ENCODE data around the gene SPARCL1. TPM values are rescaled to one million over a fixed set of nuclear protein-coding genes. Genes with fewer than 3 reads are reported as not detected.

SPARCL1 gene
- total and polyA plus RNA-seq, 2 experiments from 2014 or later = 1.5 to 2.4 TPM

- peaks cover 4% of the 10 kb centered on the region; the same call in 2 of the 3 replicates for H3K36me3 Mint-ChIP-seq (ENCODE audit: low read depth)
- no peaks in the 10 kb centered on the region for H3K79me2 ChIP-seq (replicated peaks; ENCODE audit: insufficient read depth)
- no peaks in the 10 kb centered on the region for H4K20me1 ChIP-seq (replicated peaks; ENCODE audit: insufficient read depth)
- no peak overlapping the region for H3K27ac Mint-ChIP-seq
- H3K4me1 ChIP-seq (ENCODE audit: insufficient read depth) = no peaks in the 10 kb centered on the region
- no peaks in the 10 kb centered on the region for H3F3A ChIP-seq (replicated peaks; ENCODE audit: low read depth)
- H3K9me3 Mint-ChIP-seq = no peaks in the 10 kb centered on the region; the same call in 2 of the 3 replicates
- no peaks in the 10 kb centered on the region for H3K36me3 ChIP-seq (ENCODE audit: insufficient read depth)
- no peaks in the 10 kb centered on the region for H3K27me3 Mint-ChIP-seq (ENCODE audit: insufficient read depth, low read depth, poor library complexity)
- no peak for DNase-seq (ENCODE audit: low spot score)
- no peaks in the 10 kb centered on the region for H3K27me3 ChIP-seq (ENCODE audit: insufficient read depth)
- no peak overlapping the region for H3K4me3 ChIP-seq
- ATAC-seq = no peak
- TF ChIP-seq ZNF114 (CRISPR knock-in tag; IDR thresholded peaks at IDR 0.05) = no peak
- no peak for TF ChIP-seq EZH2 (IDR thresholded peaks at IDR 0.05; ENCODE audit: low read depth, unreplicated experiment)
- no peak for TF ChIP-seq POLR2AphosphoS5 (IDR thresholded peaks at IDR 0.05; ENCODE audit: low read depth)
- no peak for TF ChIP-seq STAT1 (IDR thresholded peaks at IDR 0.05; ENCODE audit: unreplicated experiment)
- TF ChIP-seq JUNB (IDR thresholded peaks at IDR 0.05; ENCODE audit: unreplicated experiment) = no peak
- H3K27ac ChIP-seq (ENCODE audit: low read depth) = no peak overlapping the region
- H3K4me2 ChIP-seq = no peak overlapping the region
- no peak overlapping the region for H3K4me3 Mint-ChIP-seq
- no peaks in the 10 kb centered on the region for H3K4me1 Mint-ChIP-seq
- peaks cover 14% of the 10 kb centered on the region for H3K9me2 ChIP-seq (ENCODE audit: insufficient read depth)
- H2AFZ ChIP-seq = no peak overlapping the region
Observed at GRCh38 chr4:87497578-87497977, 31.6 kb downstream of the SPARCL1 start.

- Mint-ChIP-seq H3K27me3 (ENCODE audit: insufficient read depth, low read depth, poor library complexity) (no peaks in the 10 kb centered on the region), H3K9me3 (no peaks in the 10 kb centered on the region; the same call in 2 of the 3 replicates), H3K4me1 (no peaks in the 10 kb centered on the region), H3K36me3 (ENCODE audit: low read depth) (peaks cover 4% of the 10 kb centered on the region; the same call in 2 of the 3 replicates), H3K4me3 (no peak overlapping the region), H3K27ac (no peak overlapping the region)
- H3K36me3 ChIP-seq (ENCODE audit: insufficient read depth) = no peaks in the 10 kb centered on the region
- no peaks in the 10 kb centered on the region for H4K20me1 ChIP-seq (replicated peaks; ENCODE audit: insufficient read depth)
- H3K27me3 ChIP-seq (ENCODE audit: insufficient read depth) = no peaks in the 10 kb centered on the region
- no peak overlapping the region for H3K4me2 ChIP-seq
- peak; percentile 72 for DNase-seq (ENCODE audit: low spot score)
- no peaks in the 10 kb centered on the region for H3F3A ChIP-seq (replicated peaks; ENCODE audit: low read depth)
- ATAC-seq = peak; percentile 45; the same call in 2 of the 3 replicates
- no peak overlapping the region for H3K4me3 ChIP-seq
- H3K4me1 ChIP-seq (ENCODE audit: insufficient read depth) = no peaks in the 10 kb centered on the region
- TF ChIP-seq CTCF (conservative IDR thresholded peaks at IDR 0.05; ENCODE audit: low read depth in 2 of 2) = peak; percentile 78 to 85
- no peak for TF ChIP-seq POLR2AphosphoS5 (IDR thresholded peaks at IDR 0.05; ENCODE audit: low read depth)
- H3K79me2 ChIP-seq (replicated peaks; ENCODE audit: insufficient read depth) = no peaks in the 10 kb centered on the region
- H2AFZ ChIP-seq = no peak overlapping the region
- H3K27ac ChIP-seq (ENCODE audit: low read depth) = no peak overlapping the region
- peaks cover 15% of the 10 kb centered on the region for H3K9me2 ChIP-seq (ENCODE audit: insufficient read depth)
Observed at GRCh38 chr4:87497159-87497558, 32.0 kb downstream of the SPARCL1 start.

GRCh38 chr4:87493115-87493514 lies 36.1 kb downstream of the SPARCL1 start:
- H3K4me3 Mint-ChIP-seq = no peak overlapping the region
- H3K4me1 ChIP-seq (ENCODE audit: insufficient read depth) = peaks cover 16% of the 10 kb centered on the region
- no peaks in the 10 kb centered on the region for H3K79me2 ChIP-seq (replicated peaks; ENCODE audit: insufficient read depth)
- peaks cover 5% of the 10 kb centered on the region for H3K27me3 Mint-ChIP-seq (ENCODE audit: insufficient read depth, low read depth, poor library complexity)
- DNase-seq (ENCODE audit: low spot score) (no peak), ATAC-seq (no peak)
- H3K4me2 ChIP-seq = no peak overlapping the region
- H2AFZ ChIP-seq = no peak overlapping the region
- H3K9me3 Mint-ChIP-seq = peaks cover 26% of the 10 kb centered on the region
- no peaks in the 10 kb centered on the region for H3F3A ChIP-seq (replicated peaks; ENCODE audit: low read depth)
- H3K36me3 Mint-ChIP-seq (ENCODE audit: low read depth) = peaks cover 30% of the 10 kb centered on the region
- no peaks in the 10 kb centered on the region for H4K20me1 ChIP-seq (replicated peaks; ENCODE audit: insufficient read depth)
- H3K27me3 ChIP-seq (ENCODE audit: insufficient read depth) = no peaks in the 10 kb centered on the region
- H3K9me2 ChIP-seq (ENCODE audit: insufficient read depth) = peaks cover 35% of the 10 kb centered on the region
- H3K27ac Mint-ChIP-seq = no peak overlapping the region
- H3K4me3 ChIP-seq = no peak overlapping the region
- peaks cover 20% of the 10 kb centered on the region for H3K4me1 Mint-ChIP-seq
- no peak overlapping the region for H3K27ac ChIP-seq (ENCODE audit: low read depth)
- 0 out of 2 replicates have a peak, but pooled peaks cover 2% of the 10 kb centered on the region for H3K36me3 ChIP-seq (ENCODE audit: insufficient read depth)
- TF ChIP-seq REST (IDR thresholded peaks at IDR 0.05; ENCODE audit: unreplicated experiment) (no peak), CTCF (conservative IDR thresholded peaks at IDR 0.05; ENCODE audit: low read depth in 2 of 2) (no peak), CREB1 (CRISPR knock-in tag; IDR thresholded peaks at IDR 0.05; ENCODE audit: low read depth) (no peak), EZH2phosphoT487 (IDR thresholded peaks at IDR 0.05; ENCODE audit: unreplicated experiment) (no peak), ZNF331 (CRISPR knock-in tag; IDR thresholded peaks at IDR 0.05; ENCODE audit: low read depth) (no peak)
